Posterior cingulate gyrus (tissue), 11 donors: ENCODE measurements around the gene KLHL34.

Source experiments
- DNase-seq, 10 donors: peaks; one replicate each; pipeline versions ENCODE4 v3.0.0 to v3.0.0-alpha.2; 2020 to 2021; ENCODE audit warnings: mixed read lengths in 3 of 10
- intact Hi-C: fragments of 100-400 bp; cut with DNase I; formaldehyde crosslinking; loops from one replicate; pipeline ENCODE4 v1.15.1; 2023

Gene KLHL34

DNA sequence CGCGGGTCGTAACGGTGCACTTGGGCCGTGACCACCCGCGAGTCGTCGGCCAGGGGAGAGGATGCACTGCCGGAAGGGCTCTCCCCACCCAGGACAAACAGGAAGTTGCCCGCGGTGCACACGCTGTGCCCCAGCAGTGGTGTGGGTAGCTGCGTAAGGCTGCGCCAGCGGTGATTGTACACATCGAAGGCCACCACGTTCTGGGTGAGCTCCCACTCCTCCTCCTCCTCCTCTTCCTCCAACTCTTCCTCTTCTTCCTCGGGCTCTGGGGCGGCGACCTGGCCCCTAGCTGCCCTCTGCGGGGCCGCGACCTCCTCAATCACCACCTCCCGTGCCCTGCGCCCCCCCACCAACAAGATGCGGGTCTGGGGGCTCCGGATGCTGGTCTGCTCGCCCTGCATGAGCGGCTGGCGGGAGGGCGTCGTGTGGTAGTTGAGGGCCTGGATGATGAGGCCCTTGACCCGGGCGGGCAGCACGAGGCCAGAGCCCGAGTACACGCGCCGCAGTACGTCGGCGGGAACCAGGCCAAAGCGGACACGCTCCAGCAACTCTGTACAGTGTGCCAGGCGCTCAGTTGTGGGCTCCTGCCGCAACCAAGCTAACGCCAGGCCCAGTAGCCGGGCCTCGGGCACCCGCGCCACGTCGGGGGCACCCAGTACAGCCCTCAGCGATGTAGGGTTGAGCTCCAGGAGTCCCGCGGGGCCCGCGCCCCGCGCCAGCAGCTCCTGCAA, 1.4 kb downstream of the KLHL34 start:
- intact Hi-C loops, result no loop called here
- DNase-seq, result peak in 3 of 10 donors; percentile 59 to 74 (median 63)

DNA sequence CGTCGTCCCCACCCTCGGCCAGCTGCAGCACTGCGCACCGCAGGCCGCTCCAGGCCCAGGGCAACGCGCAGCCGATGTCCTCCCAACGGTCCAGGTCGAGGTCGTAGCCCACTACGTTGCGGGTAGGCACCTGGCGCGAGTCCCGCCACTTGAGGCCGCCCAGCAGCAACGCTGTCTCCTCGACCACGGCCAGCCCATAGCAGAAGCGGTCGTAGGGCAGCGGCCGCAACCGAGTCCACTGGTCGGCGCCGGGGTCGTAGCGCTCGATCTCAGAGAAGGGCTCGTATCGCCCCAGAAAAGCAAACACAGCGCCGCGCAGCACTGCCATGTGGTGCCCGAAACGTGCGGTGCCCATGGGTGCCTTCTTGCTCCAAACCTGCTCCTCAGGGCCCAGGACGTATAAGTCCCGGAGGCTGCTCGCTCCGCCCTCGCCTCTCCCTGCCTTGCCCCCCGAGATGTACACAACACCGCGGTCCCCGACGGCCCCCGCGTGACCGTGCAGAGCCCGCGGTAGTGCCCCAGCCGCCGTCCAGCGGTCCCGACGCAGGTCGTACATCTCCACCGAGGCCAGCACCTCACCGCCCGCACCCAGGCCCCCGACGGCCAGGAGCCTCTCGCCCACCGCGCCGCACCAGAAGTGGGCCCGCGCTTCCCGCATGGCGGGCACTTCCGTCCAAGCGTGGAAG, 2.1 kb downstream of the KLHL34 start:
- intact Hi-C loops, result no loop called here
- peak in 4 of 10 donors; percentile 9 to 84 (median 72) for DNase-seq

DNA sequence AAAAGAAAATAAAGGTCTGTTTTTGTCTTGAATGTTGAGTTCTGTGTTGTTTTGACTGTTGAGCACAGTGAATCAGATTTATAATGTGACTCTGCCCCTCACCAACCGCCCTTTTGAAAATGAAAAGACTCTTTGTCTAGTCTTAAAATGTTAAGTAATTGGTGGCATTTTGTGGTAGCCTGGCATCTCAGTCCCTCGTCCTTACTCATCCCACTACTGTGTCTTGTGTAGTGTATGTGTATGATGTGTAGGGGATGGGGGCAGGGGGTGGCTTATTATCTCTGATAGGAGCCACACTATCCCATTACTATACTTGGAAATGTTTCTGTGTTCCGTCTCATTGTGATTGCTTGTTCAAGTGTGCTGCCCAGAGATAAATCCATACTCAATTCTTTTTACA, 12.2 kb downstream of the KLHL34 start:
- intact Hi-C loops, result no loop called here
- no peak for DNase-seq

DNA sequence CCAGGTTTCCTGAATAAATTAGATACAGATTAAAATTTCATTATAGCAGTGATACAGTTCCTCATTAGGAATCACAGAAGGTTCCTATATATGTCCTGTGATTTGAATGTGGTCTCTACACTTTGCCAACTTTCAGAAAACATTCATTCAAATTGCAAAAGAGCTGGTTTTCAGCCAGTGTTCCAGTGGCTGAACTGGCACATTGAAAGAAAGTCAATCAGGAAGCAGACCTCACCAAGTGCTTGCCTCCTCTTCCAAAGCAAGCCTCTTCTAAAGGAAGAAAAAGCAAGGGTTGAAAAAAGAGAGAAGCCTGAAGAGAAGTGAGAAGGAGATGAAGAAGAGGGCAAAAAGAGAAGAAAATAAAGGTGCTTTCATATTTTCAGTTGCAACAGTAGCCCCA, 12.7 kb downstream of the KLHL34 start:
- DNase-seq, result no peak
- intact Hi-C loops, result no loop called here

DNA sequence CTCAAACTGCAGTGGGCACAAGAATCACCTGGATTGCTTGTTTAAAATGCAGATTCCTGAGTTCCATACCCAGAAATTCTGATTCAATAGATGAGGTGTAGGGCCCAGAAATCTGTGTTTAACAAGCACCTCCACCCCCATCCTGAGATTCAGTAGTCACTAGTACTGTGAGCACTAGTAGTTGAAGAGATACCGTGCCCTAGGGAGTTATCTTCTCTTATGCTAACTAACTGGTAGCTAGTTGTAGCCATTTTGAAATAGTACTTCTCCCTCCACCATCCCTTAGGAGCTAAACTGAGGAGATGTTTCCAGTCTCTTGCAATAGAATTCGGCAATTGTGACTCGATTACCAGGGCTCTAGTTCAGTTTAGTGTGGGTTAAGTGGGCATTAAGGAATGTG, 18.4 kb downstream of the KLHL34 start:
- intact Hi-C loops, result no loop called here
- no peak for DNase-seq

DNA sequence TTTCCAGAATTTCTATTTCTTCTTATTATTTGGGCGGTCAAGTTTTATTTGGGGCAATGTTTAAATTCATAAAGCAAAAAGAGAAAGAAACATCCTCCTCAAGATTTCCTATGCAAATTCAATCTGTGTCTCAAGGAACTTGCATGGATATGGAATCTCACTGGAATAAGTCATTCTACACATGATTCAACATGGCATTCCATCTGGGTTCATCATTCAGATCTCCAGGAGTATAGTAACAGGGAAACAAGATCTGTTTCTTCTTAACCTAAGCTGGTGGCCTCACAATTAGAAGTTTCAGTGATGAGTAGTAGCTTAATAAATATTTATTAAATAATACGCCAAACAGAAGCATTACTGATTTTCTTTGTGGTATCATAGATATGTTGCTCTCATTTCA, 19.8 kb downstream of the KLHL34 start:
- no peak for DNase-seq
- intact Hi-C loops, result no loop called here

DNA sequence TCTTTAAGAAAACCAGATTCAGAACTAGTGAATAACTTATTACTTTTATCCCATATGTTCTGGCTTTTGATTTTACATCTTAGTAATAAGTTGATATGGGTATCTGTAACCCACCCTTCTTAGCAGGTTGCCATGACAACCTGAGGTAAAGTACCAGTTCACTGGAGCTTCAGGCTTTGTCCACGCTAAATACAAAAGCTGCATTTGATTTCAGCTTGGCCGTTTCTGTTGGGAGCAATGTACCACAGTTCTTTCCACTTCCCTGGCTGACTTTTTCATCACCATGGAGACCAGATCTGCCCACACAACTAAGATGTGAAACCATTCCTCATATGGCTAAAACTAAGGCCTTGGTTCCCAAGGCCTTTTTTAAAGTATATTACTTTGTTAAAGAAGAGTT, 26.1 kb downstream of the KLHL34 start:
- no peak for DNase-seq
- intact Hi-C loops, result no loop called here

DNA sequence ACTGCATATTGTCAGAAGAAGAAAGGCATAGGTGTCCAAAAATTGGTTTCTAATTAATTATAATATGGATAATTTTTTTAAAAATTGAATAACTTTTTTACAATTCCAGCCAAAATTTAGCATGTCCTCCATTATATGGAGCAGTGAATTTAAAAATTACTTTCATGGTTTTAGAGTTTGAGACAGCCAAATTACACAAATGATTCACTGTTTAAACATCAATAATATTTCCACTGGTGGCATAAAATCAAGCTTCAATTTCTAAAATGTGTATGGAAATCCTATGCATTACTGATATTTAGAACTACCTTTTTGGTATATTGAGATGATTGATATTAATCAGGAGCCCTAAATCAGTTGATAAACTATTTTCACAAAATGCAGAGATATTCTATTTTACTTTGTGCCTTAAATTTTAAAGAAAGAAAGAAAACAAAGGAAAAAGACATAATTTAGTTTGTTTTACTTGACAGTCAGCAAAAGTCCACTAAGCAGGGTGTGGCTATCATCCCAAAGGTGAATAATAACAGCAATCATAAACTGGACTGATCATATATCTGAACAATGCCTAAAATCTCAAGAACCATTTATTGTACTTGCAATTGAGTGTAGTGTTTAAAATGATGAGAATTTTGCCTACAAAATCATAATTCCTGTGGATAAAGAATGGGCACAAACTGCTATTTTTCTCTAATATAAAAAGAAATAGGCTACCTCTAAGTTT, 34.2 kb downstream of the KLHL34 start:
- intact Hi-C loops, result no loop called here
- DNase-seq, result no peak

DNA sequence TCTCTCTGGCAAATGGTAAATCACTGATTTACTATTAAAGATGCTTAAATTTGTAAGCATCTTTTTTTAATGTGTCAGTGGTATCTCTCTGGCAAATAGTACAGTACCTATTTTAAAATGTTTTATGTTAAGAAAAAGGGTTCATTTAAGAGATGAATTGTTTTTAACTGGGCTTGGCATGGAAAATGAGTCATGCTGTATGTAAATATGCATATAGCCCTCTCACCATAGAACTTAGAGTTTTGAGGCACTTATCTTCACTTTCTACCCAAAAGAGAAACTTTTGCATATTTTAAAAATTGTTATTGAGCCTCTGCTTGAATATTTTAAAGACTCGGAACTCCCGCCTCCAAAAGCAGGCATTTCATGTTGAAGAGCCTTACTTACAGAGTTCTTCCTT, 37.9 kb downstream of the KLHL34 start:
- no peak for DNase-seq
- intact Hi-C loops, result loop anchor here (2.0 kb wide), 1 partner anchor 43 kb away; no protein-coding TSS in a partner anchor

DNA sequence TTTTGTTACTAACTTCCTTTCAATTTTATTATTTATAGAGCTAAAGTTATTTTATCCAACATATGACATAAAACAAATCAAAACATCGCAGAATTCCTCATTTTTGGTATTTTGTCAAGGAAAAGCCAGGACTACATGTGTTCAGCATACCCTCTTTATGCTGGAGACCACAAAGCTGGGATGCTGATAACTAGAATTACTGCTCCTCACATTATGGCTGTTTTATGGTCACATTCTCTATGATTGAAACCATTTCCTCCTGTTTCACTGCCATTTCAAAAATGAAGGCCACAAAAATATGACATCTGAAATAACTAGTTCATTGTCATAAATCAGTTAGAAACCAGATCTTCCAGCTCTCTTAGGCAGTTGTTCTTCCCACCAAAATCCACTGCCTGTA, 41.7 kb downstream of the KLHL34 start:
- intact Hi-C loops, result no loop called here
- no peak for DNase-seq

DNA sequence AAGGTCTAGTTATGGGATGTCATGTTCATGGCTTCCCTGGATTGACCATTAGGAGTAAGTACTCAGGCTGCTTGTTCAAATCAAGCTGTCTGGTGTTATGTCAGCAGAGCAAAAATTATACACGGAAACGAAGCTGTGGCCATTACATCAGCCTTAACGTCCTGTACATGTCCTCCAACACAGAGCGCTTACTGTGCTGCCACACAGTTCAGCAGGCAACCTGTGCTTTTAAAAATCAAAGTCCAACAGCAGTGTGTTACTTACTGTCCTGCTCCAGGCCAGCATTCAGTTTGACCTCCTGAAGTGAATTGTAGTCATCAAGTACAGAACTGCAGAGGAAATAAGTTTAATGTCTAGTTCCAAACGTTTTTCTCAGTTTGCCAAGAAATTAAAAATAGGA, 46.0 kb downstream of the KLHL34 start:
- intact Hi-C loops, result no loop called here
- DNase-seq, result peak in 1 of 10 donors; percentile 61

DNA sequence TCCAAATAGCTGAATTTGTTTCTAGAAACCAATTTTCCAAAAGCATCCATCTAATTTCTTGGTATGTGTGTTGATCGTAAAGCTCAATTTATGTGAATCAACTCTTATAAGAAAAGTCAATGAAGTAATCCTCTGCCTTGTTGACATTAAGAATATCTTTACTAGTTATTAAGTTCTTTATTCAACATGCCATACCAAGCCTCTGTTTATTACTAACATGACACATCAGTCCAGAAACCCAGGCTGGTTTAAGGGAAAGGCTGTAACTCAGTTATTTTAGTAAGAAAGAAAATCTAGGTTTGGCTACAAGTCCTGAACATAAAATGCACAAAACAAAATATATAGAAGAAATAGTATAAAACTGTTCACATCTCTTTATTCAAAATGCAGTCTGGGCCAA, 48.0 kb downstream of the KLHL34 start:
- DNase-seq, result no peak
- intact Hi-C loops, result no loop called here

DNA sequence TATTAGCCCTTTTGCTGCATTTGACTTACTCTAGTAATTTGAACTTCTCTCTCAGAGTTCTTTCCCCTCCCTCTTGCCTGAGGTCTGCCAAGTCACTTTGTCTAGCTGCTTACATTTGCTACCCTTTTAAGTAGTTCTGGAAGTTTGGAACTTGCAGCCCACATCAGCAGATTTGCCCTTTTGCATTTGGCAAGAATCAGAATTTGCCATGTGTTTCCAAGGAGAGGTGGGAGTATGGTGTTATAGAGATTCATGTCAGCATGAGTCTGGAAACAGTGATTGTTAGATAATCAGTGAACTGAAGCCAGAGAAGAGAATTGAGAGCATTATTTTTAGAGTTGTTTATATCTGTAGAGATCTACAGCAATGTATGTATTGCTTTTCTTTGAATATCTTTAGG, 52.1 kb downstream of the KLHL34 start:
- intact Hi-C loops, result no loop called here
- DNase-seq, result peak in 1 of 10 donors; percentile 39
